D341Med (cell line): ENCODE data around the gene EPRS1.
"Not testable (repeated sequence)": the region's sequence is repeated elsewhere in the genome, so short reads cannot be mapped to it uniquely, and the experiment has no call there.

Experiments used
- DNase-seq: peaks from one replicate; pipeline ENCODE4 v3.0.0; 2012; ENCODE audit warnings: low spot score

EPRS1 gene

DNA sequence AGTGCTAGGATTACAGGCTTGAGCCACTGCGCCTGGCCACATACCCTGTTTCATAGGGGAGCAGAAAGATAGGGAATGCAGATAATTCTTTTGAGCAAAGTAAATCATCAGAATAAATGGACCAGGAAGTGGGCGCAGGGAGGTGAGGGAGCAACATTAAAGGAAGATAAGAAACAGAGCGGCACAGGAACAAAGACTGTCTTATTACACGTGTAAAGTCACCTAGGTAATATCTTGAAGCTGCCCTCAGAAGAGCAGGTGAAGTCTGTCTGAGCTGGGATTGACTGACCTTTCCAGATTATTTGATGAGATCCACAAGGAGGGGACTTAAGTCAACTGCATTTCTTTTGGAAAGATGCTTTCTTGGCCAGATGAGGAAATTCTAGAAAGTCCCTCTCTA is 7.7 kb downstream of the EPRS1 start:
- DNase-seq, result no peak

- not testable (repeated sequence) for DNase-seq
Measured at GRCh38 chr1:220037810-220038209, 8.5 kb downstream of the EPRS1 start.

DNA sequence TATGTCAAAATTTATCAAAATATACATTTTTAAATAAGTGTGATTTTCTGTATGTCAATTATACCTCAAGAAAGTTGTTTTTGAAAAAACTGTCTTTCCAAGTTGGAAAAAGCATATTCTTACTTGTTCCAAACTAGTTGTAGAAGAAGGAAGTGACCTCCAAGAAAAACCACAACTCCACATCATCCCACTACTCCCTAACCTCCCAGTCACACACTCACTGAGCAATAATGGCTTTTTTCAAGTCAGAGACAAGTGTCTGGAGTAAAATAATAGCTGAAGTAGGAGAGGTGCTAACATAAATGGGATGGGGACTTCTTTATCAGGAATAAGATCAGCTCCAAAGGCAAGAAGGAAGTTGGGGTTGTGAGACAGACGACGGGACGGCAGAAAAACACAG is 13.4 kb downstream of the EPRS1 start:
- DNase-seq, result no peak

DNA sequence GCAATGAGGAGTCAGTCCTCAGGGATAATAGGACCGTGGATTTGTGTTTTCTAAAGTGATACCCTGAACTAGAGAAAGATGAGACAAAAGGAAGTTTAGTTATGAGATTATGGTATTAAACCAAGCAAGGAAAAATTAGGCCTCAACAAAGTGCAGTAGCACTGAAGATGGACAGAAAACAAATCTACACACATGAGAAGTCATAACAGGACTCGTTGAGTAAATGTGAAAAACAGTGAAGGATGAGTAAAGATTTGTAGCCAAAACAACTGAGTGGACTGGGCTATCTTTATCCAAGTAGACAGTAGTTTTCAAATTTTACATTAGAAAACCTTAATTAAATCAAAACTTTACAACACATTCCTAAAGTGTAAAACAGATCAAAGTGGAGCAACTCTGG is 15.0 kb downstream of the EPRS1 start:
- no peak for DNase-seq

- no peak for DNase-seq
Measured at GRCh38 chr1:220028346-220028895, 17.9 kb downstream of the EPRS1 start.

DNA sequence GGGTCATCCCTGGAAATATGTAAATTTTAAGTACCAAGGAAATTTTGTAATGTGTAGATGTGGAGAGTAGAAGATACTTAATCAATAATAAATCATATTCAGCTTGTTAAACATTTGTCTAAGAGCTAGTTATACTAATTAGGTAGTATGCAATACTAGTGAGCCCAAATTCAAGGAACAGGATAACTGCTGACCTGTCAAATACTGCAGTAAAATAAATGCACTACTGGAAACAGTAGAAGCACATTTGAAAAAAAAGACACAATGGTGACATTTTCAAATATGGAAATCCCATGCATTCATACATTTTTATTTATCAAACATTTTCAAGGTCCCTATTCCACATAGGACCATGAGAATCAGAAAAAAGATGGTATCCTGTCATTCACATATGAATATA is 27.2 kb downstream of the EPRS1 start:
- DNase-seq, result no peak

DNA sequence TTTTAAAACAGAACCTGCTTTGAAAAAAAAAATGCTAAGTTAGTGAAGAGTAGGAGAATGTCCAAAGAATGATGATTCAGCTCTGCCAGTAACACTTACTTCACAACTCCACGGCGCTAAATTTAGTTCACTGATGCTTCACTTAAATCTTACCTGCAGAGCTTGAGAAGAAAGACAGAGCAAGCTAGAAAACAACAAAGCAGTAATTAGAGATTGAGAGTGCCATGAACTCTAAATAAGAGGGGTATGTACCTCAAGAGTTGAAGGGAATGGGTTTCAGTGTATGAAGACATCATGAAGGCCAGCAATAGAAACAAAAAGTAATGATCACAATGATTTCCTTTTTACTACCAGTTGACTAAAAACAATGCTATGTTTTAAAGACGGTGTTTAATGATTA is 32.8 kb downstream of the EPRS1 start:
- no peak for DNase-seq

DNA sequence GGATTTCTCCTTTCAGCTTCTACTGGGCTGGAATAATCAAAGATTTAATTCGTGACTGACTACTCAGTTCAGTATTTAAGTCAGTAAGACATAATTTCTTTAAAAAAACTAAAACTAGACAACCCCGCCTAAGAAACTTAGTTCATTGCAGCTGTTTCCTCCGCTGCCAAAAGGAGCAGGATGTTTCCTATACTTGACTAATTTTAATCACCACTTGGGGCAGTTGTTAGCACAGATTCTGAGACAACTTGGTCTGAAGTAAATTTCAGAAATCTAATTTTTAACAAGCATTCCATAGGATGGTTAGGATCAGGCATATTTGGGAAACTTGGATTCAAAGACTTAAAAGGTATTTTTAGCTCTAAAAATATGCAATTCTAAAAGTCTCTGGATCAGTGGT is 34.0 kb downstream of the EPRS1 start:
- no peak for DNase-seq

DNA sequence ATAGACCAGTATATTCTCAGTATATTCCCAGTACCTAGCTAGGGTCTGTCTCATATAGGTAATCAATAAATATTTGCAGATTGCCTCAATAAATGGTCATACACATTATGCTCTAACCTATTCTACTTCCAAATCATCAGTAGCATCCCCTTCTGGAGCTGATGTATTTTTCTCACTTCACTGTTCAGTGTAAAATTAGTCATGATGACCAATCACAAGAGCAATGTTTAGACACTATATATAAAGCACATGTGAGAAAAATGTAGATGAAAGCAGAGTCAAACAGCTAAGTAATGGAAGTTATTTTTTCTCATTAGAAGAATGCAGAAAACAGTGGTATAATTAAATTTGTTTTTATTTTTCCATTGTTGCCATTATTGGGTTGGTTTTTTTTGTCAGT is 34.7 kb downstream of the EPRS1 start:
- DNase-seq, result no peak

GRCh38 chr1:220007438-220007837 is 38.9 kb downstream of the EPRS1 start:
- no peak for DNase-seq

- no peak for DNase-seq
Measured at GRCh38 chr1:220005489-220005888, 40.8 kb downstream of the EPRS1 start.

DNA sequence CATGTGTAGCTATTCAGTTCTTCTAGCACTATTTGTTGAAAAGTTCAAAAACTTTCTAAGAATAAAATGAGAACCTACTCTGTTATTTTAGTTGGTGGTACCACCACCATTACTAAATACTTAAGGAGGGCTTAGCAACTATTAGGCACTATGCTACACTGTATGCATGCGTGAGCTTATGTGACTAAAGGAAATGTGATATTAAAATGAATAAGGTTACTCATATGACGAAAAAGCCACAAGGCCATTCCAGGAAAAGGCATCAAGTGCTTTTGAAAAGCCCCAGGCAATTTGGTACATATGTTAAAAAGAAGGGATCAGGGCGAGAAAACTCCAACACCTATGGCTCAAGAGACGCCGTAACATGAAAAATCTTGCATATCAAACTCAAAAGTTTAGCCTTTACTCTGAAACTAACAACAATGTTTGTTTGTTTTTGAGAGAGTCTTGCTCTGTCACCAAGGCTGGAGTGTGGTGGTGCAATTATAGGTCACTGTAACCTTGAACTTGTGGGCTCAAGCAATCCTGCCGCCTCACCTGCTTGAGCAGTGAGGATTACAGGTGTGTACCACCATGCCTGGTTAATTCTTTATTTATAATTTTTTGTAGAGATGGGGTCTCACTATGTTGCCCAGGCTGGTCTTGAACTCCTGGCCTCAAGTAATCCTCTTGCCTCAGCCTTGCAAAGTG is 42.5 kb downstream of the EPRS1 start:
- no peak for DNase-seq

- no peak for DNase-seq
Measured at GRCh38 chr1:220003015-220003414, 43.3 kb downstream of the EPRS1 start.

- no peak for DNase-seq
Measured at GRCh38 chr1:220001095-220001501, 45.2 kb downstream of the EPRS1 start.

GRCh38 chr1:219999821-220000220 is 46.5 kb downstream of the EPRS1 start:
- DNase-seq, result no peak
